NCI-H1417 (cell line): ENCODE data around the gene TMEM132E.
A peak's percentile ranks its signal among the peaks of the same experiment; 100 is the strongest.

ENCODE experiments used
- DNase-seq, 3 experiments: peaks; one replicate each; lab custom pipeline; 2025; lab: John Stamatoyannopoulos, UW

The TMEM132E gene

DNA sequence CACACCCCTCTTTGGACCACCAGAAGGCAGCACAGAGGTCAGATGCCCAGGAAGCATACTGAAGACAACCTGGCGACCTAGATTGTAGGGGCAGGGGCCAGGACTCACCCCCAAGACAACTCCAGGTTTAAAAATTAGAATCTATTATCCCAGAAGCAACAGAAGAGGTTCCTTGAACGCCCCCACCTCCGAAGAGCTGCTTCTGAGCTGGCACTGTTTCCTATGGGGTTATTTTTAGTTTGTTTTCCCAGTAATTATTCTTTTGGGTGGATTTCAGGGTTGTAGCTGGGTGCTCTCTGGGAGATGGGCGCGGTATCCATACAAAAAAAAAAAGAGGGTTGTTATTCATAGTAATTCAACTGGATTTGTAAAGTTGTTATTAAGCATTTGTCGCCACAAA, 10.4 kb upstream of the TMEM132E start:
- DNase-seq, result no peak

DNA sequence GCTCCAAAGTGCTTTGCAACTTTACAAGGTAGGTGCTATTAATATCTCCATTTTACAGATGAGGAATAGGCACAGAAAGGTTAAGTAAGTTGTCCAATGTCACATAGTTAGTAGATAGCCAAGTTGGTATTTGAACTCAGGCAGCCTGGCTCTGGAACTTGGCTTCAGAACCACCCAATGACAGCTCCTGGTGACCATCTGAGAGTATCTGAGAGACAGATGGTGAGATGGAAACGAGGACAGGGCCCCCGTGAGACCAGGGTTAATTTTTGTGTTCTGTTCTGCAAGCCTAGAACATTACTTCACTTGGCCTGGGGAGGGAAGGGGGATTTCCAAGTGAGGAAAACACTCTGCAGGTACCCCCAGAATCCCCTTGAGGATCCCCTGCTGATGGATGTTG, 9.8 kb upstream of the TMEM132E start:
- no peak for DNase-seq

DNA sequence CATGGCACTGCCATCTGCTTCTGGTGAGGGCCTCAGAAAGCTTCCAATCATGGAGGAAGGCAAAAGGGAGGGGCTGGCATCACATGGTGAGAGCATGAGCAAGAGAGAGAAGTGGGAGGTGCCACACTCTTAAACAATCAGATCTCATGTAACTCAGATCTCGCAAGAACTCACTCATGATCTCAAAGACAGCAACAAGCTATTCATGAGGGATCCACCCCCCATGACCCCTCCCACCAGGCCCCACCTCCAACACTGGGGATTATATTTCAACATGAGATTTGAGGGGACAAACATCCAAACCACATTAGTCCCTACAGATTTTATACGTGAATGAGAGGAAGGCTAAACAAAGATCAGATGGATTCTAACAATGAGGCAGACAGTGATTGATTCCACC, 8.9 kb upstream of the TMEM132E start:
- DNase-seq, result no peak

DNA sequence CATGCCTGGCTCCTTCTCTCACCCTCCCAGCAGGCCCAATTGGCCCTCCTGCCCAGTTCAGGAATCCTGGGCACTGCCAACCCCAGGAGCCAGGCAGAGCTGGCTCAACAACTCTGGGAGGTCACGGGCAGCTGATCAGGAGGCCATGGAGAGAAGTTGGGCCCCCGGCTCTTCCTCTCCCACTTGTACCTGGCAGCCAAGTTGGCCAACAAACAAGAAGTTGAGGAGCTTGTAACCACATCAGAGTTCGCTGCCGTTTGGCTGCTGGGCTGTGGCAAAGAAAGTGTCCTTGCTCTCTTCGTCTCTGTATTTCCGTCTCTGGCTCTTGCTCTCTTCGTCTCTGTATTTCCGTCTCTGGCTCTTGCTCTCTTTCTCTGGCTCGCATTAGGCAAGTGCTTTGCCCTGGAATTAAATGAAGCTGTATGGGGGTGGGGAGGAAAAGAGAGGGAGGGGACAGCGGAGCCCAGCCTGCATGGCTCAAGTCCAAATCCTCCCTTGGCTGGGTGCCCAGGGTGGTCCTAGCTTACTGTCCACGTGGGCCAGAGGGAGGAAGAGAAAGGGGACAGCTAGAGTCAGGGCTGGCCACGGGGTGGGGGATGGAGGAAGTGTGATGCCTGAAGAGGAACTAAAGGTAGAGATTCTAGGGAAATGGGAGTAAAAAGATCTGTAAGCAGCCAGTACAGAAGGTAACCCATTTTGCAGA, 7.8 kb upstream of the TMEM132E start:
- no peak for DNase-seq

DNA sequence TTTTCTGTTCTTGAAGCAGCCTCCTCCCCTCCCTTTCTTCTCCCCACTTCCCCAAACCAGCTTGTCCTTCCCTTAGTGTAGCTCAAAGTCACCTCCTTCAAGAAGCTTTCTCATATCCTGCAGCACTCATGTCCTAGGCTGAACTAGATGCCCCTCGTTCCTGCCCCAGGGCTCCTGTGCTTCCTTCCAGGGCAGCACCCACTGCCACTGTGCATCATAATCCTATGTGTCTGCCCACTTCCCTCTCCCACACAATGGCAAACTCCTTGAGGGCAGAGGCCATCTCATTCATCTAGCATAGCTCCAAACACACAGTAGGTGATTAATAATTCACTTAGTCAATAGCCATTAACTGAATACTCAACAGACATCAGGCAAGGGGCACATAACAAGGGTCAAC, 6.9 kb upstream of the TMEM132E start:
- no peak for DNase-seq

DNA sequence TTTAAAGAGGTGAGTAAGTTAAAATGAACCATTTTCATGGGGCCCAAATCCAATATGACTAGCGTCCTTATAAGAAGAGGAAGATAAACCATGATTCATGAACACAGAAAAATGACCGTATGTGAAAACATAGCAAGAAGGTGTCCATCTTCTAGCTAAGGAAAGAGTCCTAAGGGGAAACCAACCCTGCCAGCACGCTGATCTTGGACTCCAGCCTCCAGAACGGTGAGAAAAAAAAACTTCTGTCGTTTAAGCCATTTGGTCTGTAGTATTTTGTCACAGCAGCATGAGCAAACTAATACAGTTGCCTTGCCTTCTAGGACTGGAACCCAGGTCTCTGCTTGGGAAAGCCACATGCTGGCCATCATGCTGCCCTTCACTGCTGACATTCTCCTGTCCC, 4.2 kb upstream of the TMEM132E start:
- DNase-seq, result no peak

DNA sequence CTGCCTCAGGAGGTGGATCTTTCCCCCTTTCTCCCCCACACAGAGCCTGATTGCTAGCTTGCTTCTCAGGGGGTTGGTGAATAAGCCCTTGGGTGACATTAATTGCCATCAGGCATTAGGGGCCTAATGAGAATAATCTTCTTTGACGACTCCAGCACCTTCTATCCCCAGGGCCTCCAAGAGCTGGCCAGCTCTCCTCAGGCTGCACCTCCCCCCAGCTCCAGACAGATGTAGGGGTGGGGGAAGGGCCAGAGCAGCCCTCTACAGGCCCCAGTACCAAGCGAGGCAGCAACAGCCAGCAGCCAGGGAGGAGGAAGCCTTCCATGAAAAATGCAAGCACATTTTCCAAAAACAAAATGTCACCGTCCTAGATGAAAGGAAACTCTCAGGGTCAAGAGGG, 1.4 kb upstream of the TMEM132E start:
- no peak for DNase-seq

DNA sequence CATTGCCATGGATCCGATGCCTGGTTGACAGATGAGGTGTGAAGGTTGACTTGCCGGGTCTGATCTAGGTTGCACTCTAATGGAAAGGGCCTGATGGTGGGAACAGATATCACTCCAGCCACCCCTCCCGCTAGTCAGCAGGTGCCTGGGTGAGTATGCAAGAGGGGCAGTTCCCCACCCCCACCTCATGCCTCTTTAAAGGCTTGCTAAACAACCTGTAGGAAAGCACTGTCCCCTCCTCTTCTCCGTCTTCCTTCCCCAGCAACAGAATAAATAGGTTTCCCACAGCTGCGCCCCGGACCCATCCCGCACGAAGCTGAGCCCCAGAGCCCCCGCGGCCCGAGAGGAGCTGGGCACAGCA, 746 bp upstream of the TMEM132E start:
- no peak for DNase-seq

DNA sequence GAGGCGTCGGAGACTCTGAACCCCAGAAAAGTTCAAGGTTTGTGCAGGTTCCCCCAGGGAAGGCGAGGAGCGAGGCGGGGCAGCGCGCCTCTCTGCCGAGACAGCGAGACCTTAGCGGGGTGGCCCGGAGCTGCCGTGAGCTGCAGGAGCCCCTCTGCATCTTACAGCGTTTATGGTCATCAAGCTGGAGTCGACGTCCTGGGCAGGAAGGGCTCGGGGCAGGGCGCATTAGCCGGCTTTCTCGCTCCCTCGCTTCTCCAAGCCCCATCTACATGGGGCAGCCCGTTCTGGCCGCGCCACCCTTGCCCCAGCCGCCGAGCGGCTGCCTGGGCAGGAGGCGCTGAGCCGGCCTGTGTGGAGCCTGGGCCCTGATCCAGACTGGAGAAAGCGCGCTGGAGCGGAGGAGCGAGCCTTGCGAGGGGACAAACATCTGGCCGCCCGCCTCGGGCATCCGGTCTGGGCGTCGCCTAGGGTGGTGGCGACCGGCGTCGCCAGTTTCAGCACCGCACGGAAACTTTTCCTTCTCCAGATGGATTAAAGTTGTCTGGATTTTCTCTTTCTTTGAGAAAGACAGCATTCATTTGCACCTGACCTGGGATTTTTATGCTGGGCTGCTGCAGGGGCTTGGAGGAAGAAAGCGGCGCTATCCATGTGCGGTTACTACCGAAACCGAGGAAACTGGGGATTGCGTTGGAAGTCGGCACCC, 750 bp downstream of the TMEM132E start:
- peak in 2 of 3 experiments; percentile 60 to 63 for DNase-seq

DNA sequence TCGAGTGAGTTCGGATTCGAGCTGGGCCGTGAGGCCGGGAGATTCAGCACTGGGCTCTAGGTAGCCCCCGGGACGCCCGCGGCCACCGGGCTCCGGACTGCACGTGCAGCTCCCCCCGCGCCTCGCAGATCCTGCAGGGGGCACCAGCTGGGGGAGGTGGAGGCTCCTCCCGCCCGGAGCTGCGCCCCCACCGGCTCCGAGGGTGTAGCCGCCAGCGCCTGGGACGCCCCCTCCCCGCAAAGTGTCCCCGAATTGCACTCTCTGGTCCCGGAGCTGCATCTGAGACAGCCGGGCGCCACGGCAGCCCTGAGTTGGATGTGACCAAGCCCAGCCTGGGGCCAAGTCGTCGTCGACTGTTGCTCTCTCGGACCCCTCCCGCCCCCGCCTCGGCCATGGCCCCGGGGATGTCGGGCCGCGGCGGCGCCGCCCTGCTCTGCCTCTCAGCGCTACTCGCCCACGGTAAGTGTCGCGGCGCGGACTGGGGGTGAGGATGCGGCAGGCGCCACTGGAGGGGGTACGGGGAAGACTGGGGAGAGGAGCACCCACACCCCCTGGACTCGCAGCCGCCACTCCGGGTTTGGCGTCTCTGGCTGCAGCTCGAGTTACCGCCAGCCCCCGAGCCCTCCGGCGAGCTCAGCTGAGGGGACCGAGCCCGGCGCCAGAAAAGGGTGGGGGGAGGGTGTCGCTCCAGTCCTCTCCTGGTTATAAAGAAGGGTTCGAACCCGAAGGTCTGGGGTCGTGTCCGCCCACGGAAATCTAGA, 1.5 kb downstream of the TMEM132E start:
- peak in 2 of 3 experiments; percentile 58 to 59 for DNase-seq

DNA sequence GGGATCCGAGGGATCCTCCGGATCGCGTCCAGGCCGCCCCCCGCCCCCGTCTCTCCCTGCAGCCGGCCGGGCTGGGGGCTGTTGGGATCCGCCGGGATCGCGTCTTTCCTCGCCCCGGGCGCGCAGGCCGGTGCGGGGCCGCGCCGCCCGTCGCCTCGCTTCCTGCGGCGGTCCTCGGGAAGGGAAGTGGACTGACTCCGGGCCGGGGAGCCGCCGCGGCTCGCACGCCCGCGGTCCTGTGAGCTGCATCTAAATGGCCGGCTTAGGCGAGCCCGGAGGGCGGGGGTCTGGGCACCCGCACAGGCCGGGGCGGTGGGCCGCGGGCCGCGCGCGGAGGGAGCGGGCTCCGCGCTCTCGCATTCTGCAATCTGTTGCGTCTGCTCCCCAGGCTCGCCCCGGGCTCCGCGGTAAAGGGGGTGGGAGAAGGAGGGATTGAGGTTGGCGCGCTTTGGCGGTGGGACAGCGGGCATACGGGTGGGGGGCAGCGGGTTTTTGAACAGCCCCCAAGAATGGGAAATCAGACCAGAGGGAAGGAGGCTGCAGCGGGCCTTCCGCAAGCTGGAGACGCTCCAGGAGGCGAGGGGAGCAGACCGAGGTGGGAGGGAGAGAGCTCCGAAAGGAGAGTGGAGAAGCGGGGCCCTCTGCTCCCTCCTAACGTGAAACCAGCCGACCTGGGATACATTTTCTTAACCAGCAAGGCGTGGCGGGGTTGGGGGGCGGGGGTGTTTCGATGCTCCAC, 2.2 kb downstream of the TMEM132E start:
- DNase-seq, result peak in 2 of 3 experiments; percentile 53 to 58

DNA sequence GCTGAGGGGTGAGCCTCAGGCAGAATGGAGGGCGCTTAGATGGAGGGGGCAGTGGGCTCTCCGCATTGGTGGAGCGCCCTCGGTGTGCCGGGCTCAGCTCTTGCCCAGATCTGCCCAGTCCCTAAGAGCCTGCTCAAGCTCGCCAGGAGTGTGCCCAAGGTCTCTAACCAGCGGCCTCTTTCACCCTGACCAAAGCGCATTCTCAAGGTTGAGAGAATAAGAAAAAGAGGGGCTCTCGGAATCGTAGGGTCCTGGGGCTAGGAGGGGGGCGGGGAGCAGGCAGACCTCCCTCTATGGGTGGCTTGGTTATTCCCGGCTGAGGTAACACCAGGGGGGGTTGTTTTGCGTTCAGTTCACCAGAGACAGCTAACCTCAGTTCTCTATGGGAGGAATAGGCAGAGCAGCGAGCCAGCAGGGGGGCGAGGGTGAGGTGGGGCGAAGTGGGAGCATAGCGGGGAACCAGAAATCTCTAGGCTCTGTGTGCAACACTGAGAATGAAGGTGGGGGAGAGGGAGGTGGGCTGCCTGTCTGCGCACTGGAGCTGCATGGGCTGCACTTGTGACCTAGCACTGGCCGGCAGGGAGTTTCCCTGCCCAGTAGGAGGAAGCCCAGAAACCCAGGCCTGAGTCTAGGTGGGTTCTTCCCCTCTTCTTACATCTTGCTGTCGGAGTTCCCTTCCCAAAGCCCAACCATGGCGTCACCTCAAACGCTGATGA, 3.0 kb downstream of the TMEM132E start:
- DNase-seq, result peak in 2 of 3 experiments; percentile 49 to 52

DNA sequence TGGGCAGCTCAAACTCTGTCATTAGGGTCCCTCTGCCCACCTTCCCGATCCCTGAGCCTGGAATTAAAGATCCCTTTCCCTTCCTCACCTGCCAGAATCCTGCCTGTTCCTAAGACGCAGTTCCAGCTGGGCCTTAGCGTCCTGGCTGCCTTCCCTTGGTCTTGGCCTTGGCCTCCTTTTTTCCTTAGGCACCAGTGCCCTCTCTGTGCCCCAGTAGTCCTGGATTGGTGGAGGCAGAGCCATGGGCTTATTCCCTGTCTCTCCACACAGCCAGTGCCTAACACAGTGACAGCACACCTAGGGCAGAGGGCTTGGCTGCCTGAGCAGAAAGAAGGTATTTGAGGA, 3.5 kb downstream of the TMEM132E start:
- DNase-seq, result no peak

DNA sequence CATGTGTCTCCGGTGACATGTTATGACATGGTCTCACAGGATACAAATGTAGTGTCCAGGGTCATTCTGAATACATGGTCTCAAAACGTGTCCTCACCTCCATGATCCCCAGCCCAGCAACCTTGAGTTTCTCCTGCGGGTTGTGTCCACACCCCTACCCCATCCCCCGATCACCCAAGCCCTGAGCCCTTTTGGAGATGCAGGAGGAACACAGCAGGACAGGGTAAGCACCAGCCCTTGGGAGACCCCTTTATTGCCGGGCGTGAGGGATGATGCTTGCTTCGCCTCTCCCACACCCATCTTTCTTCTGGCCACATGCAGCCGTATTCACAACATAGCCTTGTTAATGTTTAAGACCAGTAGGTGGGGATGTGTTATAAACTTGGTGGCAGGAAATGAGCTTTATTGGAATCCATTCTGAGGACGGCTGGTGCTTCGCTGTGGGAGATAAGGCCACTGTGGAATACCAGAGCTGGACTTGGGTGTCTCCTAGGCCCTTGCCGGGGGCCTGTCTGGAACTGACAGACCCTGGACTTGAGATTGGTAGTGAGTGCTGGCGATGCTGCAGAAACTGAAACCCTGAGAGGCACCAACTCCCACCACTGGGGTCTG, 5.5 kb downstream of the TMEM132E start:
- DNase-seq, result peak; percentile 15 to 73 (median 41)

DNA sequence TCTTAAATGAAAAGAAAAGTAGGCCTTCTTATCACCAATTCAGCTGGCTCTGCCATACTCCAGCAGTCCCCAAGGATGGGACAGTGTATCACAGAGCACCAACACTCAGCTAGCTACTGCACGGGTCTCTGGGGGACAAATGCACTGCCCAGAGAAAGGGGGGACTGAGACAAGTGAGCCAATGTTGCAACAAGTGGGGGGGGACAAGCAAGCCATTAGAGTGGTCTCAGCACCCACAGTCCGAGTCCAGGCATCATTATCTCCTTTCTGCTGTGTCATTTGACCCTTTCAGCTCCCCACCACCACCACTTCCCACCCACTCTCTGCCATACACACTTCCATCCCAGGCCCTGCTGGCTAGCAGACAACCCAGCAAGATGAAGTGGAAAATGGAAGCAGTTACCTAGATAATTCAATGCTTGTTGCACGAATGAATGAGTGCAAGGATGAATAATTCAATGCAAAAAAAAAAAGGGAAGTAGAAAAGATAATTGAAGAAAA, 7.0 kb downstream of the TMEM132E start:
- DNase-seq, result no peak

DNA sequence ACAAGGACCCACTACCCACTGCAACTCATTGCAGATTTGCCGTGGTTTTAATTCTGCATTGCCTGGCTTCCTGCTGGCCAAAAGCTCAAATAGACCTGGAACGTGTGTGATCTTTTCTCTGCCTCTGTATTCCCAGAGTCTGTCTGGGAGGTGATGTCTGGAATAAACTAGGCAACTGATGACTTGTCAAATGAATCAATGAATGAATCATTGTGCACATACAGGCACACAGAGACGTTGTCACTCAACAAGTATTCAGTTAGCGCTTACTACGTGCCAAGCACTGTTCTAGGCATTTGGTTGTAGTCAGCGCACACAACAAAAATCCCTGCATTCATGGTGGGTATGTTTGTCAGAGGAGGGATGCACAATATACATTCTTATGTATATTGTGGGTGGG, 8.9 kb downstream of the TMEM132E start:
- no peak for DNase-seq

DNA sequence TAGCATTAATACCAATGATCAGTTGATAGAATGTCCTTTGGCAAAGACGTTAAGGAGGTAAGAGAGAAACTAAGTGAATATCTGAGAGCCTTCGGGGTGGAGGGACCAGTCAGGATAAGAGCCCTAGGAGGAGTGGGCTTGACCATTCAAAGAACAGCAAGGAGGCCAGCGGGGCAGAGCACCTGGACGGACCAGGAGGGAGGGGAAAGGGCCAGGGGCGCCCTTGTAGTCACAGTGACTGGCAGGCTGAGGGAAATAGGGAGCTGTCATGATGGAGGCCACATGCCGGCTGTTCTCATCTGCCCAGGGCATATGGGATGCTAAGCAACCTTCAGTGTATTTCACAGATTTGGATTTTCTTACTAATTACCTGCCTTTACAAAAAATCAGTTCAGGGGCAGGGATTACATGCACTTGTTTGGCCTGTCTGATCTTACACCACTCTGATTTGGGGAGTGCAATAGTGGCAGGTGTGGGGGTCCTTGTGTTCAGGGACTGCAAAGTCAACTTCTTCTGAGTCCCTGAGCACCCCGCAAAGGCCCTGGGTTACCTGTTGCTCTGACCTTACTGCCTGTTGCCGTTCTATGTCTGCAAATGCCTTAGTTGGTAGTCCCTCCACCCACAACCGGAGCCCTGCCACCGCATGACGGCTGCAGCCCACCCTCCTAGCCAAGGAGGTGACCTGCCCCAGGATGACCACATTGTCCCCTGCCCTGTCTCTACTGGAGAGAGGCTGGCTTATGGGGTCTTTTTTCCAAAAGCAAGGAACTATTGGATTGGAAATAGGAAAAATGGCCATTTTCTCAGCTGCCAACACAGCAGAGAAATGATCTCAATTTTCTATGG, 10.0 kb downstream of the TMEM132E start:
- no peak for DNase-seq

DNA sequence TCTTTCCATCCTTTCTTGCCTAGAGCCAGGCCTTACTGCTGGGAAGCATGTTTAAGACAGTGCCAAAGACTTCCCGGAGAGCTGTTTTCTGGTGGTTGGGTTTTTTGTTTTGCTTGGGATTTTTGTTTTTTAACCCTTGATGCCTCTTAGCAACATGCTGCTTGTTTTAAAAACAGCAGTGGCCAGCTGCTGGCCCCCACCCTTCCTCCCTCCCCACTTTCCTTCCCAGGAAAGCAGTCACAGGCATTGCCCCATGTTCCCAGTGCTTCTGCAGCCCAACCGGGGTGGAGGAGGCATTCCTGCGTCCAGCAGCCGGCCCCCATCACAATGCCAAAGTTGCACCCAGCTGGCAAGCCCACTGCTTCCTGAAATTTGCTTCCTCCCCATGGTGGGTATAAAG, 12.6 kb downstream of the TMEM132E start:
- no peak for DNase-seq

DNA sequence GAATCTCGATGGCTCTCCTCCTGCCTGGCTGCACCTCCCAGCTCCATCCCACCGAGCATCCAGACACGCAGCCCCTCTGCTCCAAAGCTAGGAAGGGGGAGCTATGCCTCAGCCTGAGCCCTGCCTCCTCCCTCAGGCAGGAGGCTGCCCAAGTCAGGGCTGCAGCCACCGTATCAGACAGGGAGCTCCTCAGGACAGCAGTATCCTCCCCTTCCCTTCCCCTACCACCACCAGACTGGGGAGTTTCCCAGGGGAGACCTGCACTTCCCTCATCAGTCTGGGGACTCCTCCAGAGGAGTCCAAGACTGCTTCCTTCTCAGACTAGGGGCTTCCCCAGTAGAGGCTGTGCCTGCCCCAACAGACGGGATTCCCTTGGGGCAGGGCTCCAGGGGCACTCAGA, 17.5 kb downstream of the TMEM132E start:
- no peak for DNase-seq

DNA sequence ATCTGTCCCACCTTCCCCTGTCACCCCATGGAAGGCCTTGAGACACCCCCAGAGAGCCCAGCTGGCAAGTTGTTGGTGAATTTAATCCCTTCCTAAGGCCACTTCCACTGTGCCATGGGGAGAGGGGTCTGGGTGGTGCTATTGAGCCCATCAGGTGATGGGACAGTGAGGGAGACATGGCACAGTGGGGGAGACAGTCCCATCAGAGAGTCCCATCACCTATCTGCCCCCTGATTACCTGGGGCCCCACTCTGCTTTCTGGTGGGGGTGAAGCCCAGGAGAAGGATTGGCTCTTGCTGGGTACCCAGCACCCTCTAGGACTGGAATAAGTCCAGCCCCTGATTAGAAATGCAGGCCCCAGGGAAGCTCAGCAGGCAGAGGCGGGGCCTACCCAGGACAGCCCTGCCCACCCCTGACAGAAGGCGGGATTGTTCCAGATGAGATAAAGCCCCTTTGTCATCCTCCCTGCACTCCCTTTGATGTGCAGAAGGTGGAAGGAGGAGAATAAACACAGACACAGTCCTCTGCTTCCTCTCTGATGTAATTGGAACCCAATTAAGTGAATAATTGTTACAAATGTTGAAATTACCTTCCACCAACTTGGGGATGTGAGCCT, 18.9 kb downstream of the TMEM132E start:
- DNase-seq, result peak in 2 of 3 experiments; percentile 63 to 80
